H1 (cell line): ENCODE results near the gene CDH6. TPM values are rescaled to one million over a fixed set of nuclear protein-coding genes. Genes with fewer than 3 reads are reported as not detected.

Experiments used
- CTCF ChIA-PET: fragments of 300-600 bp; sonication (Branson Sonifier 250); formaldehyde crosslinking; loops from one replicate; lab custom pipeline; 2021; ENCODE audit not compliant: partially characterized antibody; lab: Charles Lee
- POLR2A ChIA-PET: fragments of 300-600 bp; sonication (Branson Sonifier 250); formaldehyde crosslinking; loops from one replicate; lab custom pipeline; 2021; ENCODE audit warnings: inconsistent platforms; ENCODE audit not compliant: partially characterized antibody; lab: Charles Lee
- DNase-seq, 2 experiments: peaks; one replicate each; pipeline versions ENCODE4 v3.0.0 to v3.0.0-alpha.2; 2010 to 2022; ENCODE audit warnings: low spot score in 2 of 2, low read depth in 1 of 2, mixed read lengths in 1 of 2
- FAIRE-seq: peaks from 2 replicates; lab custom pipeline; 2011; peaks lifted over from hg19 to GRCh38; lab: Jason Lieb, UNC
- H2AFZ ChIP-seq: 2 replicates; pipeline ENCODE4 v1.8.1; 2012; ENCODE audit warnings: low read length, inconsistent platforms
- H2AK5ac ChIP-seq: 2 replicates; pipeline ENCODE4 v1.6.1; 2013; ENCODE audit warnings: low read depth, low read length
- H2BK120ac ChIP-seq: replicated peaks from 2 replicates; pipeline ENCODE3; 2013; ENCODE audit warnings: low read depth, low read length, inconsistent platforms
- H2BK12ac ChIP-seq: 2 replicates; pipeline ENCODE4 v1.6.1; 2013; ENCODE audit warnings: low read depth, low read length
- H2BK15ac ChIP-seq: 2 replicates; pipeline ENCODE4 v1.6.1; 2013; ENCODE audit warnings: low read length
- H2BK20ac ChIP-seq: 2 replicates; pipeline ENCODE4 v1.6.1; 2013; ENCODE audit warnings: low read length
- H2BK5ac ChIP-seq: 2 replicates; pipeline ENCODE4 v1.6.1; 2013; ENCODE audit warnings: low read depth, low read length
- H3K14ac ChIP-seq: 2 replicates; pipeline ENCODE4 v1.6.1; 2013; ENCODE audit warnings: inconsistent platforms; ENCODE audit not compliant: insufficient read length
- H3K18ac ChIP-seq: 2 replicates; pipeline ENCODE4 v1.6.1; 2013; ENCODE audit warnings: low read length; ENCODE audit errors: extremely low read depth
- H3K23ac ChIP-seq: 2 replicates; pipeline ENCODE4 v1.6.1; 2013; ENCODE audit warnings: inconsistent platforms; ENCODE audit not compliant: insufficient read length
- H3K23me2 ChIP-seq: 2 replicates; pipeline ENCODE4 v1.6.1; 2013; ENCODE audit warnings: low read depth, low read length
- H3K27ac ChIP-seq: 2 replicates; pipeline ENCODE4 v1.6.1; 2011; ENCODE audit warnings: low read depth, low read length, inconsistent platforms
- H3K27me3 ChIP-seq, 4 experiments: replicated peaks in 1 of 4; 1 replicate in 1 of 4; 2 replicates in 3 of 4; pipeline versions ENCODE4 v1.6.1 to v1.8.1; 2011 to 2013; ENCODE audit warnings: low read length in 3 of 4, mild to moderate bottlenecking in 3 of 4, inconsistent platforms in 2 of 4, mixed read lengths in 2 of 4, moderate library complexity in 1 of 4; ENCODE audit not compliant: control insufficient read depth in 3 of 4, insufficient read depth in 3 of 4; ENCODE audit errors: extremely low read depth in 1 of 4
- H3K36me3 ChIP-seq, 4 experiments: 2 replicates each; pipeline versions ENCODE4 v1.6.1 to v1.8.1; 2011 to 2013; ENCODE audit warnings: mild to moderate bottlenecking in 4 of 4, low read length in 3 of 4, moderate library complexity in 2 of 4, control low read depth in 1 of 4, inconsistent platforms in 1 of 4; ENCODE audit not compliant: insufficient read depth in 4 of 4, control insufficient read depth in 2 of 4
- H3K4ac ChIP-seq: replicated peaks from 2 replicates; pipeline ENCODE3; 2013; ENCODE audit warnings: low read length, low read depth, mixed read lengths, inconsistent platforms; ENCODE audit not compliant: insufficient read length
- H3K4me1 ChIP-seq, 4 experiments: replicated peaks in 1 of 4; 1 replicate in 1 of 4; 2 replicates in 3 of 4; pipeline versions ENCODE4 v1.6.1 to v1.8.1; 2011 to 2013; ENCODE audit warnings: low read length in 3 of 4, inconsistent platforms in 2 of 4, mixed read lengths in 1 of 4; ENCODE audit not compliant: insufficient read depth in 4 of 4, control insufficient read depth in 3 of 4
- H3K4me2 ChIP-seq, 2 experiments: 2 replicates each; pipeline versions ENCODE4 v1.6.1 to v1.8.1; 2011 to 2013; ENCODE audit warnings: low read depth in 2 of 2, low read length in 2 of 2, control low read depth in 1 of 2, inconsistent platforms in 1 of 2, mild to moderate bottlenecking in 1 of 2; ENCODE audit not compliant: insufficient read depth in 1 of 2
- H3K4me3 ChIP-seq, 4 experiments: fragments of 200-600, 300-600 bp in 1 of 4; sonication (generic), shearing (Covaris generic), sonication (Bioruptor Twin) in 1 of 4; 2 replicates each; pipeline versions ENCODE4 v1.5.1 to v1.8.1; 2011 to 2016; ENCODE audit warnings: low read length in 4 of 4, low read depth in 3 of 4, control low read depth in 2 of 4, inconsistent platforms in 2 of 4, mild to moderate bottlenecking in 2 of 4, mixed read lengths in 1 of 4, moderate library complexity in 1 of 4; ENCODE audit not compliant: insufficient read depth in 2 of 4; ENCODE audit errors: extremely low read depth in 1 of 4
- H3K56ac ChIP-seq: replicated peaks from 2 replicates; pipeline ENCODE3; 2013; ENCODE audit warnings: low read depth, mild to moderate bottlenecking, mixed read lengths, low read length, inconsistent platforms; ENCODE audit not compliant: insufficient read length
- H3K79me1 ChIP-seq: 2 replicates; pipeline ENCODE4 v1.6.1; 2013; ENCODE audit warnings: low read depth, low read length, control low read depth
- H3K79me2 ChIP-seq, 2 experiments: 2 replicates each; pipeline versions ENCODE4 v1.6.1 to v1.8.1; 2012 to 2013; ENCODE audit warnings: low read length in 2 of 2, mild to moderate bottlenecking in 2 of 2, inconsistent platforms in 1 of 2; ENCODE audit not compliant: insufficient read depth in 2 of 2, control insufficient read depth in 1 of 2
- H3K9ac ChIP-seq, 4 experiments: replicated peaks in 1 of 4; 1 replicate in 1 of 4; 2 replicates in 3 of 4; pipeline versions ENCODE4 v1.6.1 to v1.8.1; 2011 to 2013; ENCODE audit warnings: low read depth in 3 of 4, low read length in 3 of 4, control low read depth in 2 of 4, mild to moderate bottlenecking in 2 of 4, moderate library complexity in 2 of 4, inconsistent platforms in 1 of 4; ENCODE audit errors: extremely low read depth in 1 of 4
- H3K9me3 ChIP-seq, 2 experiments: 2 replicates each; pipeline versions ENCODE4 v1.6.1 to v1.8.1; 2012 to 2013; ENCODE audit warnings: mild to moderate bottlenecking in 2 of 2, moderate library complexity in 2 of 2, control low read depth in 1 of 2, inconsistent platforms in 1 of 2, low read depth in 1 of 2, low read length in 1 of 2, mixed read lengths in 1 of 2; ENCODE audit not compliant: insufficient read depth in 2 of 2
- H4K20me1 ChIP-seq, 2 experiments: replicated peaks in 1 of 2; 2 replicates each; pipeline versions ENCODE3 to v1.8.1; 2011 to 2013; ENCODE audit warnings: inconsistent platforms in 2 of 2, low read length in 2 of 2, mild to moderate bottlenecking in 1 of 2; ENCODE audit not compliant: insufficient read depth in 2 of 2, control insufficient read depth in 1 of 2
- H4K5ac ChIP-seq: 2 replicates; pipeline ENCODE4 v1.6.1; 2013; ENCODE audit warnings: low read length, low read depth, mixed read lengths, inconsistent platforms; ENCODE audit not compliant: insufficient read length
- H4K8ac ChIP-seq: 2 replicates; pipeline ENCODE4 v1.8.0; 2013; ENCODE audit warnings: mild to moderate bottlenecking, moderate library complexity, low read length, inconsistent platforms; ENCODE audit not compliant: insufficient read depth; ENCODE audit errors: extremely low read depth
- H4K91ac ChIP-seq: replicated peaks from 2 replicates; pipeline ENCODE3; 2013; ENCODE audit warnings: low read length, mixed read lengths, inconsistent platforms; ENCODE audit not compliant: insufficient read length
- CBX5 ChIP-seq: fragments of 300-800, 300-1000 bp; sonication (generic); IDR thresholded peaks from 2 replicates; pipeline ENCODE4 v1.7.1; 2016; ENCODE audit warnings: antibody characterized with exemption, low read length, low read depth
- CHD2 ChIP-seq: IDR thresholded peaks from 2 replicates; pipeline ENCODE4 v1.6.1; 2012; ENCODE audit warnings: low read length, improper control_type of control experiment
- CREB1 ChIP-seq: IDR thresholded peaks from 2 replicates; pipeline ENCODE4 v1.6.1; 2012; ENCODE audit warnings: inconsistent platforms
- CTBP2 ChIP-seq: IDR thresholded peaks from 2 replicates; pipeline ENCODE4 v1.7.0; 2011; ENCODE audit warnings: borderline replicate concordance, mild to moderate bottlenecking, moderate library complexity, mixed read lengths, low read length; ENCODE audit not compliant: insufficient read depth, insufficient read length
- EGR1 ChIP-seq: IDR thresholded peaks from 2 replicates; pipeline ENCODE4 v1.6.1; 2011; ENCODE audit warnings: low read depth, low read length, borderline replicate concordance
- HDAC2 ChIP-seq, 2 experiments: fragments of 300-600 bp in 1 of 2; sonication (generic) in 1 of 2; IDR thresholded peaks; 2 replicates each; pipeline ENCODE4 v1.6.1; 2011 to 2012; ENCODE audit warnings: low read depth in 2 of 2, low read length in 2 of 2, mild to moderate bottlenecking in 2 of 2, moderate library complexity in 2 of 2, borderline replicate concordance in 1 of 2, inconsistent platforms in 1 of 2
- KDM4A ChIP-seq: IDR thresholded peaks from one replicate; pipeline ENCODE4 v1.7.1; 2012; ENCODE audit warnings: low read depth, mild to moderate bottlenecking, moderate library complexity, low read length, inconsistent platforms; ENCODE audit not compliant: severe bottlenecking
- POLR2A ChIP-seq, 2 experiments: IDR thresholded peaks; 1 replicate in 1 of 2; 2 replicates in 1 of 2; pipeline ENCODE4 v1.6.1; 2011; ENCODE audit warnings: low read depth in 2 of 2, low read length in 2 of 2, mild to moderate bottlenecking in 2 of 2; ENCODE audit errors: control extremely low read depth in 1 of 2
- SIRT6 ChIP-seq: IDR thresholded peaks from one replicate; pipeline ENCODE4 v1.7.1; 2012; ENCODE audit warnings: low read length, inconsistent platforms
- SIX5 ChIP-seq: IDR thresholded peaks from 2 replicates; pipeline ENCODE4 v1.6.1; 2011; ENCODE audit warnings: mild to moderate bottlenecking, low read depth, low read length
- TAF7 ChIP-seq: optimal IDR thresholded peaks from 2 replicates; pipeline ENCODE3; 2011; ENCODE audit warnings: low read depth, mild to moderate bottlenecking, inconsistent platforms, low read length, moderate library complexity, borderline replicate concordance
- TBP ChIP-seq: IDR thresholded peaks from 2 replicates; pipeline ENCODE4 v1.6.1; 2011; ENCODE audit warnings: low read depth, low read length, improper control_type of control experiment
- WGBS, 2 experiments: shearing (Covaris generic) in 1 of 2; methylation state at CpG; one replicate each; pipeline versions ENCODE4 v1.1.6 to v1.1.7; 2013 to 2015; ENCODE audit warnings: low lambda C conversion rate in 2 of 2, mixed read lengths in 2 of 2, inconsistent platforms in 1 of 2, low coverage in 1 of 2, missing lambda C conversion rate in 1 of 2; ENCODE audit not compliant: insufficient replicate concordance in 2 of 2, insufficient coverage in 1 of 2, insufficient read length in 1 of 2; ENCODE audit errors: extremely low coverage in 1 of 2, missing lambda C conversion rate in 1 of 2; 5-methylcytosine and 5-hydroxymethylcytosine counted together
- polyA plus RNA-seq, 7 experiments: library from polyadenylated mRNA; depleted of rRNA in 3 of 7; stranded (reverse) in 5 of 7; unstranded in 2 of 7; fragments of >200 nt in 5 of 7; fragments of 200-250 nt in 2 of 7; gene quantifications; 1 replicate in 5 of 7; 2 replicates in 1 of 7; 4 replicates in 1 of 7; pipeline versions ENCODE4 v1.2.1 to v1.2.3, GENCODE V29; 2011 to 2013; ENCODE audit warnings: missing spikeins in 2 of 7, mixed read lengths in 2 of 7
- total RNA-seq: library from RNA; stranded (reverse); fragmentation: NEBNext Ultra II Directional; extraction: Animal tissue kit (Norgen Biotek cat#: 25700); gene quantifications from 2 replicates; pipeline ENCODE4 v1.2.1, GENCODE V29; 2021
- TF ChIP-seq, protein P1 (sequence below): IDR thresholded peaks from 2 replicates; pipeline ENCODE4 v1.6.1; 2011; ENCODE audit warnings: low read depth, mild to moderate bottlenecking, low read length; ENCODE audit not compliant: insufficient read depth
- TF ChIP-seq, protein P2 (sequence below): IDR thresholded peaks from 2 replicates; pipeline ENCODE4 v1.6.1; 2012; ENCODE audit warnings: inconsistent platforms

CDH6 gene
- total and polyA plus RNA-seq, 2 of the 8 experiments (the other 6 are each of a cell fraction or from before 2014, with no cell fraction given): 1.4 to 1.9 TPM

DNA sequence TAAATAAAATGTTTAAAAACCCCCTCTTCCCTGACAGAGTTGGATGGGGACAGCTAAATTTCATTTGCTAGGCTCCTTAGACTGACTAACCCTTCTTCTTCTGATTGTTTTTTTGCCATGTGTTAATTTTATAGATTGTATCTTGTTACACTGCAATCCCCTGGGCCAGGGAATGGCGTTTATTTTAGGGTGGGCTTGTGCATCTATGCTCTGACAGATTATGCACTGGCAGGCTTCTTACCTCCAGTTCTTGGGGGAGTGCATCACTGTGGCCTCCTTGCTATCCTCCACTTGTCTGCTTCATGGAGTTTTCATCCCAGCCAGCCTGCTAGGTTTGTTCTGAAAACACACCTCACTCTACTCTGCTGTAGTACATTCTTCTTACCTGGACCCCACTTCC is 178.6 kb downstream of the CDH6 start:
- no peak overlapping the region for H3K4me2 ChIP-seq
- H2AK5ac ChIP-seq: no peak overlapping the region
- H3K14ac ChIP-seq: no peak overlapping the region
- H4K5ac ChIP-seq: no peak overlapping the region
- no peaks in the 10 kb centered on the region for H3K4me1 ChIP-seq
- CTCF ChIA-PET: no interaction called here
- H3K36me3 ChIP-seq: no peaks in the 10 kb centered on the region
- no peak overlapping the region for H4K91ac ChIP-seq
- no peaks in the 10 kb centered on the region for H4K20me1 ChIP-seq
- no peak overlapping the region for H2BK15ac ChIP-seq
- no peak overlapping the region for H3K4me3 ChIP-seq
- H3K9me3 ChIP-seq: no peaks in the 10 kb centered on the region
- no peak for FAIRE-seq
- no peak overlapping the region for H3K18ac ChIP-seq
- WGBS, 2 experiments: 80% methylated on average over 1 of the region's 1 CpG; no CpG with 5 or more reads in 1 of the 2 experiments
- no peak overlapping the region for H2AFZ ChIP-seq
- no peak overlapping the region for H3K23ac ChIP-seq
- no peaks in the 10 kb centered on the region for H3K23me2 ChIP-seq
- H3K4ac ChIP-seq: no peak overlapping the region
- no peak for TF ChIP-seq HDAC2 (IDR thresholded peaks at IDR 0.05; ENCODE audit: borderline replicate concordance in 1 of 2, low read depth in 2 of 2, low read length in 2 of 2)
- TF ChIP-seq EGR1: no peak
- TF ChIP-seq TBP: no peak
- TF ChIP-seq, protein P1, sequence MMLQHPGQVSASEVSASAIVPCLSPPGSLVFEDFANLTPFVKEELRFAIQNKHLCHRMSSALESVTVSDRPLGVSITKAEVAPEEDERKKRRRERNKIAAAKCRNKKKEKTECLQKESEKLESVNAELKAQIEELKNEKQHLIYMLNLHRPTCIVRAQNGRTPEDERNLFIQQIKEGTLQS: no peak
- no peak for TF ChIP-seq CHD2
- TF ChIP-seq POLR2A (IDR thresholded peaks at IDR 0.05; ENCODE audit: control extremely low read depth in 1 of 2, low read depth in 2 of 2, low read length in 2 of 2): no peak
- no peak for TF ChIP-seq SIX5
- no peak for TF ChIP-seq CREB1
- TF ChIP-seq CBX5: no peak
- no peak for TF ChIP-seq KDM4A
- no peak for TF ChIP-seq SIRT6
- TF ChIP-seq TAF7: no peak
- no peak for TF ChIP-seq CTBP2
- TF ChIP-seq, protein P2, sequence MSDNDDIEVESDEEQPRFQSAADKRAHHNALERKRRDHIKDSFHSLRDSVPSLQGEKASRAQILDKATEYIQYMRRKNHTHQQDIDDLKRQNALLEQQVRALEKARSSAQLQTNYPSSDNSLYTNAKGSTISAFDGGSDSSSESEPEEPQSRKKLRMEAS: no peak
- TF ChIP-seq, all 59 proteins: peak for 0
- no peaks in the 10 kb centered on the region for H3K79me1 ChIP-seq
- no peaks in the 10 kb centered on the region for H3K27me3 ChIP-seq
- no peak overlapping the region for H2BK20ac ChIP-seq
- H2BK5ac ChIP-seq: no peak overlapping the region
- no peak overlapping the region for H2BK12ac ChIP-seq
- no peak overlapping the region for H3K9ac ChIP-seq
- H2BK120ac ChIP-seq: no peak overlapping the region
- POLR2A ChIA-PET: no interaction called here
- no peaks in the 10 kb centered on the region for H3K79me2 ChIP-seq
- no peak overlapping the region for H4K8ac ChIP-seq
- H3K27ac ChIP-seq: no peak overlapping the region
- H3K56ac ChIP-seq: no peak overlapping the region
- DNase-seq: no peak
